Panc1 (cell line): Measurements from ENCODE around the gene NTN4.

ENCODE experiments used
- POLR2AphosphoS5 ChIP-seq: IDR thresholded peaks from 2 replicates; pipeline ENCODE4 v1.6.1; 2012; ENCODE audit warnings: mild to moderate bottlenecking, low read depth, low read length, moderate library complexity
- SIN3A ChIP-seq: IDR thresholded peaks from 2 replicates; pipeline ENCODE4 v1.6.1; 2012; ENCODE audit warnings: low read depth, mild to moderate bottlenecking, low read length, moderate library complexity, borderline replicate concordance; ENCODE audit not compliant: insufficient read depth
- TF ChIP-seq, protein P1 (sequence below), 2 experiments: IDR thresholded peaks; 2 replicates each; pipeline ENCODE4 v1.6.1; 2011 to 2012; ENCODE audit warnings: low read depth in 2 of 2, control low read depth in 1 of 2, low read length in 1 of 2, mild to moderate bottlenecking in 1 of 2, moderate library complexity in 1 of 2; ENCODE audit not compliant: insufficient read depth in 1 of 2
- TF ChIP-seq, protein P2 (sequence below): fragments of 450-650 bp; IDR thresholded peaks from 2 replicates; pipeline ENCODE4 v1.5.1; 2017; ENCODE audit warnings: mild to moderate bottlenecking

DNA sequence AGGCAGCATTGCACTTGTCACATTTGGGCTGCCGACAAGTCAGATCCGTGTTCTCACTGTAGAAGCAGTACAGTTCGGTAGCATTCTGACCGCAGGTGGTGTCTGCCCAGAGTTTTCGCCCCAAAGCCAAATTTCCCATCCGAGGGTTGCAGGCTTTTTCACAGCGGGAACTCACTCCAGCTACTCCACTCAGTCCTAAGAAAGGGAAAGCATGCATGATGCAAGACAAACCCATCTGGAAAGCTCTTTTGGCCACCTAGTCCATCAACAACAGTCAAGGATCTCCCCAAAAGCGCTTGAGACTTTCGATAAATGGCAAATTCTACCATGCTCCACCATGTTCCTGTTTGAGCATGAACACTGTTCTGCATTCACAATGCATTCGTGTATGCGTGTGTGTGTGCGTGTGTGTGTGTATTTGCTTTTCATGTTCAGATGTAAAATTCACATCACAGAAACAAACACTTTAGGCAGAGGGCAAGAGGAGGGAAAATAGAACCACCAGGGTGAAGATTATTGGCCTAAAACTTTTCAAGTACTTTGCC is 3.2 kb downstream of the NTN4 start:
- TF ChIP-seq, protein P1, sequence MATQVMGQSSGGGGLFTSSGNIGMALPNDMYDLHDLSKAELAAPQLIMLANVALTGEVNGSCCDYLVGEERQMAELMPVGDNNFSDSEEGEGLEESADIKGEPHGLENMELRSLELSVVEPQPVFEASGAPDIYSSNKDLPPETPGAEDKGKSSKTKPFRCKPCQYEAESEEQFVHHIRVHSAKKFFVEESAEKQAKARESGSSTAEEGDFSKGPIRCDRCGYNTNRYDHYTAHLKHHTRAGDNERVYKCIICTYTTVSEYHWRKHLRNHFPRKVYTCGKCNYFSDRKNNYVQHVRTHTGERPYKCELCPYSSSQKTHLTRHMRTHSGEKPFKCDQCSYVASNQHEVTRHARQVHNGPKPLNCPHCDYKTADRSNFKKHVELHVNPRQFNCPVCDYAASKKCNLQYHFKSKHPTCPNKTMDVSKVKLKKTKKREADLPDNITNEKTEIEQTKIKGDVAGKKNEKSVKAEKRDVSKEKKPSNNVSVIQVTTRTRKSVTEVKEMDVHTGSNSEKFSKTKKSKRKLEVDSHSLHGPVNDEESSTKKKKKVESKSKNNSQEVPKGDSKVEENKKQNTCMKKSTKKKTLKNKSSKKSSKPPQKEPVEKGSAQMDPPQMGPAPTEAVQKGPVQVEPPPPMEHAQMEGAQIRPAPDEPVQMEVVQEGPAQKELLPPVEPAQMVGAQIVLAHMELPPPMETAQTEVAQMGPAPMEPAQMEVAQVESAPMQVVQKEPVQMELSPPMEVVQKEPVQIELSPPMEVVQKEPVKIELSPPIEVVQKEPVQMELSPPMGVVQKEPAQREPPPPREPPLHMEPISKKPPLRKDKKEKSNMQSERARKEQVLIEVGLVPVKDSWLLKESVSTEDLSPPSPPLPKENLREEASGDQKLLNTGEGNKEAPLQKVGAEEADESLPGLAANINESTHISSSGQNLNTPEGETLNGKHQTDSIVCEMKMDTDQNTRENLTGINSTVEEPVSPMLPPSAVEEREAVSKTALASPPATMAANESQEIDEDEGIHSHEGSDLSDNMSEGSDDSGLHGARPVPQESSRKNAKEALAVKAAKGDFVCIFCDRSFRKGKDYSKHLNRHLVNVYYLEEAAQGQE (IDR thresholded peaks at IDR 0.05; ENCODE audit: insufficient read depth in 1 of 2, low read depth in 2 of 2, low read length in 1 of 2): no peak
- TF ChIP-seq, protein P2, sequence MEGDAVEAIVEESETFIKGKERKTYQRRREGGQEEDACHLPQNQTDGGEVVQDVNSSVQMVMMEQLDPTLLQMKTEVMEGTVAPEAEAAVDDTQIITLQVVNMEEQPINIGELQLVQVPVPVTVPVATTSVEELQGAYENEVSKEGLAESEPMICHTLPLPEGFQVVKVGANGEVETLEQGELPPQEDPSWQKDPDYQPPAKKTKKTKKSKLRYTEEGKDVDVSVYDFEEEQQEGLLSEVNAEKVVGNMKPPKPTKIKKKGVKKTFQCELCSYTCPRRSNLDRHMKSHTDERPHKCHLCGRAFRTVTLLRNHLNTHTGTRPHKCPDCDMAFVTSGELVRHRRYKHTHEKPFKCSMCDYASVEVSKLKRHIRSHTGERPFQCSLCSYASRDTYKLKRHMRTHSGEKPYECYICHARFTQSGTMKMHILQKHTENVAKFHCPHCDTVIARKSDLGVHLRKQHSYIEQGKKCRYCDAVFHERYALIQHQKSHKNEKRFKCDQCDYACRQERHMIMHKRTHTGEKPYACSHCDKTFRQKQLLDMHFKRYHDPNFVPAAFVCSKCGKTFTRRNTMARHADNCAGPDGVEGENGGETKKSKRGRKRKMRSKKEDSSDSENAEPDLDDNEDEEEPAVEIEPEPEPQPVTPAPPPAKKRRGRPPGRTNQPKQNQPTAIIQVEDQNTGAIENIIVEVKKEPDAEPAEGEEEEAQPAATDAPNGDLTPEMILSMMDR: no peak
- TF ChIP-seq POLR2AphosphoS5 (no peak), SIN3A (no peak)
